Dendritic cell treated with granulocyte-macrophage colony-stimulating factor and Interleukin-4, amounts not matched to agents 40 ng/mL and 50 ng/mL, for 4 days (primary cell): Measurements from ENCODE around the gene AMY1C.
"Not testable (repeated sequence)": the region's sequence is repeated elsewhere in the genome, so short reads cannot be mapped to it uniquely, and the experiment has no call there.

ENCODE experiments used
- H3K27ac Mint-ChIP-seq: one replicate; pipeline ENCODE4 v1.8.0; 2022; ENCODE audit warnings: mild to moderate bottlenecking, mixed read lengths
- H3K27me3 Mint-ChIP-seq: one replicate; pipeline ENCODE4 v1.8.0; 2022; ENCODE audit warnings: mild to moderate bottlenecking, mixed read lengths
- H3K36me3 Mint-ChIP-seq: one replicate; pipeline ENCODE4 v1.8.0; 2022; ENCODE audit warnings: low read depth, mixed read lengths
- H3K4me1 Mint-ChIP-seq: one replicate; pipeline ENCODE4 v1.8.0; 2022; ENCODE audit warnings: low read depth, mixed read lengths
- H3K4me3 Mint-ChIP-seq: one replicate; pipeline ENCODE4 v1.8.0; 2022; ENCODE audit warnings: mild to moderate bottlenecking, moderate library complexity, mixed read lengths
- H3K9me3 Mint-ChIP-seq: one replicate; pipeline ENCODE4 v1.8.0; 2022; ENCODE audit warnings: mixed read lengths
- intact Hi-C: fragments of 100-400 bp; cut with micrococcal nuclease; formaldehyde crosslinking; loops from one replicate; pipeline ENCODE4 v1.15.0; 2022

AMY1C gene

GRCh38 chr1:103749598-103749997 lies at the start of gene AMY1C:
TSS of gene AMY1C (plus strand) at chr1:103749898. CDS start at chr1:103750470, 572 bp downstream.
- H3K27me3 Mint-ChIP-seq, H3K27ac Mint-ChIP-seq, H3K9me3 Mint-ChIP-seq, H3K4me1 Mint-ChIP-seq, intact Hi-C loops, H3K4me3 Mint-ChIP-seq, H3K36me3 Mint-ChIP-seq: not testable (repeated sequence)

DNA sequence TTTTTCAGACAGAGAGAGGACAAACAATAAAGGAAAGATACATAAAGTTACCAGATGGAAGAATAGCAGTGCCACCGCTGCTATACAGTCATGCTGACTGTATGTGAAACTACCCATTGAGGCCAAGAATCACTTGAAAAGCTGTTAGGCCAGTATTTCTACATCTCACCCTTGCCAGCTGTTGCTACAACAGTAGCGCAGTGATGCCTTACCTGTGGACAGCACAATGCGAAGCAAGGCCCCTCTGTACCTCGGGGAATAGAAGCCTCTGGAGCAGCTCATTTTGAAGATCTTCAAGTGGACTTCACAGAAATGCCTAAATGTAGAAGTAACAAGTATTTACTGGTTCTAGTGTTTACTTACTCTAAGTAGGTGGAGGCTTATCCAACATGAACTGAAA lies 49.0 kb upstream of the AMY1C start:
- intact Hi-C loops, H3K4me3 Mint-ChIP-seq, H3K4me1 Mint-ChIP-seq, H3K36me3 Mint-ChIP-seq, H3K27me3 Mint-ChIP-seq, H3K27ac Mint-ChIP-seq, H3K9me3 Mint-ChIP-seq: not testable (repeated sequence)

GRCh38 chr1:103701256-103701655 lies 48.4 kb upstream of the AMY1C start:
- intact Hi-C loops, H3K4me3 Mint-ChIP-seq, H3K36me3 Mint-ChIP-seq, H3K27ac Mint-ChIP-seq, H3K9me3 Mint-ChIP-seq, H3K4me1 Mint-ChIP-seq, H3K27me3 Mint-ChIP-seq: not testable (repeated sequence)

DNA sequence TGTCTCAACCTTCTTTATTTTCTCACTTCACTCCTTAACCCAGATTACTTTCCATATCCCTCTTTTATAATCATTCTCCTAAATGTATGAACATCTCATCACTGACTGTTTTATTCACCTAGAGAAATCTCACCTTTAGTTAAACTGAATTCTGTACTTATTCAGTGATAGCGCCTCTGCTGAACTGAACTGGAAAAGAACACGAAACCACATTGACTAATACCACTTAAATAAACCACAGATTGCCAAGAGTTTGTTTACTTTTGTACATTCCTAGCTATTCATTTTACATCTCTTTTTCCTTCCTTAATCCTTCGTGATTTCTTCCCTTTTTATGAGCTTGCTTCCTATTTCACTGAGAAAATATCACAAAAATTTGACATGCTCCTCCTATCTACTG lies 42.0 kb upstream of the AMY1C start:
- H3K27ac Mint-ChIP-seq, intact Hi-C loops, H3K4me3 Mint-ChIP-seq, H3K4me1 Mint-ChIP-seq, H3K27me3 Mint-ChIP-seq, H3K9me3 Mint-ChIP-seq, H3K36me3 Mint-ChIP-seq: not testable (repeated sequence)

GRCh38 chr1:103710381-103710780 lies 39.3 kb upstream of the AMY1C start:
- not testable (repeated sequence) for H3K4me3 Mint-ChIP-seq

DNA sequence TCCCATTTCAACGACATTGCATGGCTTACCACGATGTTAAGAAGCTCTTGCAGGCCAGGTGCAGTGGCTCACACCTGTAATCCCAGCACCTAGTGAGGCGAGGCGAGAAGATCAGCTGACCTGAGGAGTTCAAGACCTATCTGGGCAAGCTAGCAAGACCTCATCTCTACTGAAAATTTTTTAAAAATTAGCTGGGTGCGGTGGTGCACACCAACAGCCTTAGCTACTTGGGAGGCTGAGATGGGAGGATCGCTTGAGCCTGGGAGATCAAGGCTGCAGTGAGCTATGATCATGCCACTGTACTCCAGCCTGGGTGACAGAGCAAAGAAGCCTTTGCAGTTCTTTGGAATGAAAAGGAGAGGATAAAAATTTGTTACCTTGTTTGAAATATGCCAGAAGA lies 32.3 kb upstream of the AMY1C start:
- intact Hi-C loops, H3K4me3 Mint-ChIP-seq, H3K27ac Mint-ChIP-seq, H3K4me1 Mint-ChIP-seq, H3K27me3 Mint-ChIP-seq, H3K36me3 Mint-ChIP-seq, H3K9me3 Mint-ChIP-seq: not testable (repeated sequence)

More at GRCh38 chr1:103710381-103710780, 39.3 kb upstream of the AMY1C start:
- H3K27me3 Mint-ChIP-seq, H3K27ac Mint-ChIP-seq, H3K4me1 Mint-ChIP-seq, H3K36me3 Mint-ChIP-seq, intact Hi-C loops, H3K9me3 Mint-ChIP-seq: not testable (repeated sequence)

DNA sequence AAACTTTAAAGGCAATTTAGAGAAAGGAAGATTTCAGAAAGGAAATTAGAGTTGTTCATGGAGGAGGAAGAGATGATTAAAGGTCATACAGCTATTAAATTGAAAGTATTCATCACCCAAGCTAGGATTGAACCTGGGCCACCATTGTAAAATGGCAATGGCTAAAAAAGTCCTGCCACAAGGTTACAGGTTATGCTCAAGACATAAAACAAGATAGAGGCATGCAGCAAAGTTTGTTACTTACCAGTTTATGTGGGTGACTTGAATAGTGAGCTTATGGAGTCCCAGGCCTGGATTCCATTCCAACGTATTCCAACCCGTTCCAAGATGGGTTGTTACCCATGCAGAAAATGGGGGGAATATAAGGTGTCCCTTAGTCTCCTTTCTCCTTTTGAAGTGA lies 28.2 kb upstream of the AMY1C start:
- H3K36me3 Mint-ChIP-seq, intact Hi-C loops, H3K4me3 Mint-ChIP-seq, H3K27me3 Mint-ChIP-seq, H3K9me3 Mint-ChIP-seq, H3K27ac Mint-ChIP-seq, H3K4me1 Mint-ChIP-seq: not testable (repeated sequence)

DNA sequence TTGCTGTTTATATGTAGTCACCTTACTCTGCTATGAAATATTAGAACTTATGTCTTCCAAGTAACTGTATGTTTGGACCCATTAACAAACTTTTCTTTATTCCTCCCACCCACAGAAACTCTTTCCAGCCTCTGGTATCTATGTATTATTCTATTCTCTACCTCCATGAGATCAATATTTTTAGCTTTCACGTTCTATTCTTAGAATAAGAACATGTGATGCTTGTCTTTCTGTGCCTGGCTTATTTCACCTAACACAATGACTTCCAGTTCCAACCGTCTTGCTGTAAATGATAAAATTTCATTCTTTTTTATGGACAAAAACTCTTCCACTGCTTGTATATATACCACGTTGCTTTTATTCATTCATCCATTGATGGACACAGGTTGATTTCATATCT lies 14.4 kb upstream of the AMY1C start:
- intact Hi-C loops, H3K27me3 Mint-ChIP-seq, H3K36me3 Mint-ChIP-seq, H3K27ac Mint-ChIP-seq, H3K9me3 Mint-ChIP-seq, H3K4me3 Mint-ChIP-seq, H3K4me1 Mint-ChIP-seq: not testable (repeated sequence)

GRCh38 chr1:103738031-103738430 lies 11.7 kb upstream of the AMY1C start:
- H3K4me1 Mint-ChIP-seq, H3K4me3 Mint-ChIP-seq, H3K9me3 Mint-ChIP-seq, H3K36me3 Mint-ChIP-seq, intact Hi-C loops, H3K27me3 Mint-ChIP-seq, H3K27ac Mint-ChIP-seq: not testable (repeated sequence)

DNA sequence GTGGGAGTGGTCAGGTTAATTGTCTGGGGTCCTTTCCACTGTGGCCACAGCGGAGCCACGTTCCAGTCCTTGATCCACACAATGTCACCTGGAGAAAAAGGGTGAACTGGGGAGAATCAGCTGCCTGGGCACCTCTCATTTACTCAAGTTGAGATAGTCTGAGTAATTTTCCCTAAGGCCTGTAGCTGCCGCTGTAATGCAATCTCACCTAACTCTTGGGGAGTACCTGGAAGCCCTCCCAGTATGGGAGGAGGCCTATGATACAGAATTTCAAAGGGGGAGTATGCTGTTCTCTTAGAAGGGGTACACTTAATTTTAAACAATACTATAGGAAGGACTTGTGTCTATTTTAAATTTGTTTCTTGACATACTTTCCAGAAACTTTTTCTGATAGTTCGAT lies 5.2 kb upstream of the AMY1C start:
- H3K9me3 Mint-ChIP-seq, H3K36me3 Mint-ChIP-seq, intact Hi-C loops, H3K27me3 Mint-ChIP-seq, H3K27ac Mint-ChIP-seq, H3K4me1 Mint-ChIP-seq, H3K4me3 Mint-ChIP-seq: not testable (repeated sequence)

DNA sequence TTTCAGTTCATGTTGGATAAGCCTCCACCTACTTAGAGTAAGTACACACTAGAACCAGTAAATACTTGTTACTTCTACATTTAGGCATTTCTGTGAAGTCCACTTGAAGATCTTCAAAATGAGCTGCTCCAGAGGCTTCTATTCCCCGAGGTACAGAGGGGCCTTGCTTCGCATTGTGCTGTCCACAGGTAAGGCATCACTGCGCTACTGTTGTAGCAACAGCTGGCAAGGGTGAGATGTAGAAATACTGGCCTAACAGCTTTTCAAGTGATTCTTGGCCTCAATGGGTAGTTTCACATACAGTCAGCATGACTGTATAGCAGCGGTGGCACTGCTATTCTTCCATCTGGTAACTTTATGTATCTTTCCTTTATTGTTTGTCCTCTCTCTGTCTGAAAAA lies 4.7 kb upstream of the AMY1C start:
- H3K4me1 Mint-ChIP-seq, H3K4me3 Mint-ChIP-seq, H3K36me3 Mint-ChIP-seq, H3K27me3 Mint-ChIP-seq, H3K27ac Mint-ChIP-seq, H3K9me3 Mint-ChIP-seq, intact Hi-C loops: not testable (repeated sequence)

GRCh38 chr1:103748273-103748672 lies 1.4 kb upstream of the AMY1C start:
- H3K4me3 Mint-ChIP-seq, intact Hi-C loops, H3K27ac Mint-ChIP-seq, H3K36me3 Mint-ChIP-seq, H3K9me3 Mint-ChIP-seq, H3K4me1 Mint-ChIP-seq, H3K27me3 Mint-ChIP-seq: not testable (repeated sequence)

- Mint-ChIP-seq H3K27ac (no peak overlapping the region), H3K9me3 (peaks cover 7% of the 10 kb centered on the region), H3K4me3 (no peak overlapping the region), H3K4me1 (no peaks in the 10 kb centered on the region), H3K36me3 (no peaks in the 10 kb centered on the region), H3K27me3 (no peaks in the 10 kb centered on the region)
- intact Hi-C loops, result no loop called here
Measured at GRCh38 chr1:103761896-103762295, 12.2 kb downstream of the AMY1C start.

GRCh38 chr1:103779932-103780331 lies 30.2 kb downstream of the AMY1C start:
- Mint-ChIP-seq H3K4me3 (no peak overlapping the region), H3K27me3 (no peaks in the 10 kb centered on the region), H3K36me3 (no peaks in the 10 kb centered on the region), H3K9me3 (no peaks in the 10 kb centered on the region), H3K27ac (no peak overlapping the region), H3K4me1 (no peaks in the 10 kb centered on the region)
- intact Hi-C loops, result no loop called here

- Mint-ChIP-seq H3K27me3 (no peaks in the 10 kb centered on the region), H3K9me3 (no peaks in the 10 kb centered on the region), H3K4me3 (no peak overlapping the region), H3K36me3 (no peaks in the 10 kb centered on the region), H3K27ac (no peak overlapping the region), H3K4me1 (no peaks in the 10 kb centered on the region)
- intact Hi-C loops, result no loop called here
Measured at GRCh38 chr1:103783944-103784377, 34.3 kb downstream of the AMY1C start.

DNA sequence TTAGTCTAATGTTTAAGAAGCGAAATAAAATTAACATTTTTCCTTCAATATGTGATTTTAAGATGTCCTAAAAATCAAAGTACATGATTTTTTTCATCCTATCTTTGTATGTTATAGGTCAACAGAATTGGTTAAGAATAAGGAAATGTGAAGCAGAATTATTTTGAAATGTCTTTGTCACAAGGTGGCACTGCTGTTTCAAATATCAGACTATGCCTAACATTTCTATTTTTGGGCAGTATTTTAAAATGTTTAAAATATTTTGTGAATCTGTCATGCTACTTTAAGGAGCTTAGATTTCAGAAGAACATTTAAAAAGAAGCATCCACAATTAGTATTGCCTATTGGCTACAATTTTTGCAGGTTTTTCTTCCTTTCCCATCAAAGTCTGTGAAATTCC lies 38.7 kb downstream of the AMY1C start:
- H3K36me3 Mint-ChIP-seq, result no peaks in the 10 kb centered on the region
- no peaks in the 10 kb centered on the region for H3K27me3 Mint-ChIP-seq
- H3K9me3 Mint-ChIP-seq, result no peaks in the 10 kb centered on the region
- H3K4me3 Mint-ChIP-seq, result no peak overlapping the region
- intact Hi-C loops, result no loop called here
- H3K27ac Mint-ChIP-seq, result no peak overlapping the region
- no peaks in the 10 kb centered on the region for H3K4me1 Mint-ChIP-seq
